ENCODE data around the gene TNFRSF17. TPM values are rescaled to one million over a fixed set of nuclear protein-coding genes. Genes with fewer than 3 reads are reported as not detected.
A peak's percentile ranks its signal among the peaks of the same experiment; 100 is the strongest.
"Not testable (repeated sequence)": the region's sequence is repeated elsewhere in the genome, so short reads cannot be mapped to it uniquely, and the experiment has no call there.

TNFRSF17 gene
- total and polyA plus RNA-seq, 8 donors = 0.24 to 1.2 (median 0.87) TPM; not detected in 4

DNA sequence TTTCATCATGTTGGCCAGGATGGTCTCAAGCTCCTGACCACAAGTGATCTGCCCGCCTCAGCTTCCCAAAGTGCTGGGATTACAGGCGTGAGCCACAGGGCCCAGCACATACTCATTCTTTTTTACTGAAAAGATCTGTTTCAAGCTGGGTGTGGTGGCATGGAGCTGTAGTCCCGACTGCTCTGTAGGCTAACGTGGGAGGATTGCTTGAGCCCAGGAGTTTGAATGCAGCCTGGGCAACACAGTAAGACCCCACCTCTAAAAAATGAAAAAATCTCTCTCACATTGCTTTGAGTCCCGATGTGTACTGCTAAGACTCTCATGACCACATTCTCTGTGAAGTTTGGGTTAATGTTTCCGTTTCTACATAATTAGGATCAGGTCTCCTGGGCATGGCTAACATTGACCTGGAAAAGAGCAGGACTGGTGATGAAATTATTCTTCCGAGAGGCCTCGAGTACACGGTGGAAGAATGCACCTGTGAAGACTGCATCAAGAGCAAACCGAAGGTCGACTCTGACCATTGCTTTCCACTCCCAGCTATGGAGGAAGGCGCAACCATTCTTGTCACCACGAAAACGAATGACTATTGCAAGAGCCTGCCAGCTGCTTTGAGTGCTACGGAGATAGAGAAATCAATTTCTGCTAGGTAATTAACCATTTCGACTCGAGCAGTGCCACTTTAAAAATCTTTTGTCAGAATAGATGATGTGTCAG, 2.3 kb downstream of the TNFRSF17 start:
- H3K9me3 ChIP-seq = no peaks in the 10 kb centered on the region
- ATAC-seq (peak; percentile 56), DNase-seq (no peak)
- no peak overlapping the region for H3K27ac ChIP-seq
- no peaks in the 10 kb centered on the region for H3K4me1 ChIP-seq
- no peak overlapping the region for H3K4me3 ChIP-seq
- intact Hi-C loops (cut with DNase I) = no loop called here
- no peaks in the 10 kb centered on the region for H3K27me3 ChIP-seq
- no peaks in the 10 kb centered on the region for H3K36me3 ChIP-seq
- no peak for TF ChIP-seq CTCF (IDR thresholded peaks at IDR 0.05)

GRCh38 chr16:11968577-11968976, 3.6 kb downstream of the TNFRSF17 start:
- no peak for TF ChIP-seq CTCF (IDR thresholded peaks at IDR 0.05)
- Histone ChIP-seq H3K27me3 (no peaks in the 10 kb centered on the region), H3K27ac (no peak overlapping the region), H3K9me3 (no peaks in the 10 kb centered on the region), H3K36me3 (no peaks in the 10 kb centered on the region), H3K4me1 (no peaks in the 10 kb centered on the region), H3K4me3 (no peak overlapping the region)
- intact Hi-C loops (cut with DNase I) = no loop called here
- DNase-seq = no peak
- no peak for ATAC-seq

DNA sequence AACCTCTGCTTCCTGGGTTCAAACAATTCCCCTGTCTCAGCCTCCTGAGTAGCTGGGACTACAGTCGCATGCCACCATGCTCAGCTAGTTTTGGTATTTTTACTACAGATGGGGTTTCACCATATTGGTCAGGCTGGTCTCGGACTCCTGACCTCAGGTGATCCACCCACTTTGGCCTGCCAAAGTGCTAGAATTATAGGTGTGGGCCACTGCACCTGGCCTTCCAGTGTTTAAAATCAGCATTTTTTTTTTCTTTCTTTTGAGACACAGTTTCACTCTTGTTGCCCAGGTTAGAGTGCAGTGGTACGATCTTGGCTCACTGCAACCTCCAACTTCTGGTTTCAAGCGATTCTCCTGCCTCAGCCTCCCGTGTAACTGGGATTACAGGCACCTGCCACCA, 5.3 kb downstream of the TNFRSF17 start:
- intact Hi-C loops (cut with DNase I); DNase-seq; H3K27me3 ChIP-seq; ATAC-seq; H3K36me3 ChIP-seq; H3K9me3 ChIP-seq; H3K27ac ChIP-seq; H3K4me3 ChIP-seq; H3K4me1 ChIP-seq: not testable (repeated sequence)

GRCh38 chr16:11972128-11972527, 7.1 kb downstream of the TNFRSF17 start:
- intact Hi-C loops (cut with DNase I) = no loop called here
- H3K4me3 ChIP-seq = no peak overlapping the region
- no peak for ATAC-seq
- H3K36me3 ChIP-seq = no peaks in the 10 kb centered on the region
- TF ChIP-seq CTCF (IDR thresholded peaks at IDR 0.05) = no peak
- H3K27me3 ChIP-seq = no peaks in the 10 kb centered on the region
- H3K4me1 ChIP-seq = peaks cover 7 to 9% of the 10 kb centered on the region in 2 donors
- DNase-seq = no peak
- H3K27ac ChIP-seq = no peak overlapping the region
- H3K9me3 ChIP-seq = no peaks in the 10 kb centered on the region

DNA sequence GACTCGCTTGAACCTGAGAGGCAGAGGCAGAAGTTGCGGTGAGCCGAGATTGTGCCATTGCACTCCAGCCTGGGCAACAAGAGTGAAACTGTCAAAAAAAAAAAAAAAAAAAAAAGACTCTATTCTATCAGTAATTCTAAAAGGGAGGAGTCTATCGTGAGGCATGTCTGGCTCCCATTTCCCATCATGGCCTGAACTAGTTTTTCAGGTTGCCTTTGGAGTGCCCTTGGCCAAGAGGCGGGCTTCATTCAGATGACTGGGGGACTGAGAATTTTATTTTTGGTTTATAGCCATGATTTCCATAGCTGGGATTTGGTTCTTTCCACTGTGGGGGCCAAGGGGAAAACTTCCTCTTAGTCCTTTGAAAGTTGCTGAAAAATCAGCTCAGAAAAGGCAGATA, 8.1 kb downstream of the TNFRSF17 start:
- Histone ChIP-seq H3K27ac (no peak overlapping the region), H3K4me3 (no peak overlapping the region), H3K4me1 (peaks cover 7 to 19% of the 10 kb centered on the region in 2 donors), H3K27me3 (no peaks in the 10 kb centered on the region), H3K36me3 (no peaks in the 10 kb centered on the region), H3K9me3 (no peaks in the 10 kb centered on the region)
- no peak for TF ChIP-seq CTCF (IDR thresholded peaks at IDR 0.05)
- intact Hi-C loops (cut with DNase I) = no loop called here
- peak in 2 of 4 donors; percentile 23 to 73 for DNase-seq
- ATAC-seq = peak; percentile 19

All from left lung (tissue), 10 donors.